ENCODE measurements around the gene MGAT4B. TPM values are rescaled to one million over a fixed set of nuclear protein-coding genes. Genes with fewer than 3 reads are reported as not detected.

Gene MGAT4B
- total and polyA plus RNA-seq, 2 of the 13 experiments (the other 11 are each of a cell fraction or from before 2014, with no cell fraction given): 93.5 to 130 TPM

DNA sequence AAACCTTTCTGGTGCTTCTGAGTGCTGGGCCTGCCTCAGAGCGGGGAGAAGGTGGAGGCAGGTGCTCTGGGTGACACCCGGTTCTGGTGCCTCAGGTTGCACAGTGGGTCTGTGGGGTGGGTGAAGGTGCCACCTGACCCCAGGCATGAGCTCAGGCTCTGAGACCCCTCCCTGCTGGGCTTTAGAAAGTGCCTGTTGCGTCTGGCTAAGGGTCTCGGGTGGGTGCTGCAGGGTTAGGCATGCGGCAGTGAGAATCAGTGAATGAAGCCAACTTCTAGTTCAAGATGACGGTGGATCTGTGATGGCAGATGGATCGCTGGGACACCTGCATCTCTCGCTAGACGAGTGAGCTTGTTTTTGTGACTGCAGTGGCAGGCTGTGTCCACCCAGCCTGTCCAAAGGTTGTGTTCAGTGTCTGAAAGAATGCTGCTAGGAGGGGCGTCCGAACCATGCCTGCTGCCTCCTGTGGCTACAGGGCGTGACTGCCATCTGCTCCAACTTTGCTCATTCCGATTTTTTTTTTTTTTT is 19.1 kb upstream of the MGAT4B start (continued):
- TF ChIP-seq, protein P1, sequence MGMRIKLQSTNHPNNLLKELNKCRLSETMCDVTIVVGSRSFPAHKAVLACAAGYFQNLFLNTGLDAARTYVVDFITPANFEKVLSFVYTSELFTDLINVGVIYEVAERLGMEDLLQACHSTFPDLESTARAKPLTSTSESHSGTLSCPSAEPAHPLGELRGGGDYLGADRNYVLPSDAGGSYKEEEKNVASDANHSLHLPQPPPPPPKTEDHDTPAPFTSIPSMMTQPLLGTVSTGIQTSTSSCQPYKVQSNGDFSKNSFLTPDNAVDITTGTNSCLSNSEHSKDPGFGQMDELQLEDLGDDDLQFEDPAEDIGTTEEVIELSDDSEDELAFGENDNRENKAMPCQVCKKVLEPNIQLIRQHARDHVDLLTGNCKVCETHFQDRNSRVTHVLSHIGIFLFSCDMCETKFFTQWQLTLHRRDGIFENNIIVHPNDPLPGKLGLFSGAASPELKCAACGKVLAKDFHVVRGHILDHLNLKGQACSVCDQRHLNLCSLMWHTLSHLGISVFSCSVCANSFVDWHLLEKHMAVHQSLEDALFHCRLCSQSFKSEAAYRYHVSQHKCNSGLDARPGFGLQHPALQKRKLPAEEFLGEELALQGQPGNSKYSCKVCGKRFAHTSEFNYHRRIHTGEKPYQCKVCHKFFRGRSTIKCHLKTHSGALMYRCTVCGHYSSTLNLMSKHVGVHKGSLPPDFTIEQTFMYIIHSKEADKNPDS (CRISPR knock-in tag; IDR thresholded peaks at IDR 0.05): no peak
- TF ChIP-seq, protein P2, sequence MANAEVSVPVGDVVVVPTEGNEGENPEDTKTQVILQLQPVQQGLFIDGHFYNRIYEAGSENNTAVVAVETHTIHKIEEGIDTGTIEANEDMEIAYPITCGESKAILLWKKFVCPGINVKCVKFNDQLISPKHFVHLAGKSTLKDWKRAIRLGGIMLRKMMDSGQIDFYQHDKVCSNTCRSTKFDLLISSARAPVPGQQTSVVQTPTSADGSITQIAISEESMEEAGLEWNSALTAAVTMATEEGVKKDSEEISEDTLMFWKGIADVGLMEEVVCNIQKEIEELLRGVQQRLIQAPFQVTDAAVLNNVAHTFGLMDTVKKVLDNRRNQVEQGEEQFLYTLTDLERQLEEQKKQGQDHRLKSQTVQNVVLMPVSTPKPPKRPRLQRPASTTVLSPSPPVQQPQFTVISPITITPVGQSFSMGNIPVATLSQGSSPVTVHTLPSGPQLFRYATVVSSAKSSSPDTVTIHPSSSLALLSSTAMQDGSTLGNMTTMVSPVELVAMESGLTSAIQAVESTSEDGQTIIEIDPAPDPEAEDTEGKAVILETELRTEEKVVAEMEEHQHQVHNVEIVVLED (CRISPR knock-in tag; IDR thresholded peaks at IDR 0.05; ENCODE audit: borderline replicate concordance): no peak
- TF ChIP-seq PLRG1 (conservative IDR thresholded peaks at IDR 0.05) (no peak), RXRA (CRISPR knock-in tag; IDR thresholded peaks at IDR 0.05) (peak; percentile 40; the same call in 1 of the 2 replicates), RAD21 (CRISPR knock-in tag; IDR thresholded peaks at IDR 0.05) (peak; percentile 56; the same call in 1 of the 2 replicates), BCL6 (CRISPR knock-in tag; IDR thresholded peaks at IDR 0.05) (peak; percentile 27; the same call in 1 of the 2 replicates), ZNF567 (CRISPR knock-in tag; IDR thresholded peaks at IDR 0.05; ENCODE audit: borderline replicate concordance) (no peak), REL (CRISPR knock-in tag; conservative IDR thresholded peaks at IDR 0.05) (no peak), ZNF605 (CRISPR knock-in tag; IDR thresholded peaks at IDR 0.05) (no peak), ZNF224 (CRISPR knock-in tag; IDR thresholded peaks at IDR 0.05) (no peak), ZSCAN31 (CRISPR knock-in tag; IDR thresholded peaks at IDR 0.05; ENCODE audit: low read depth) (no peak), CC2D1A (CRISPR knock-in tag; IDR thresholded peaks at IDR 0.05) (no peak), RFXANK (CRISPR knock-in tag; IDR thresholded peaks at IDR 0.05) (no peak), ETV5 (CRISPR knock-in tag; IDR thresholded peaks at IDR 0.05; ENCODE audit: borderline replicate concordance) (no peak)
- TF ChIP-seq, protein P3, sequence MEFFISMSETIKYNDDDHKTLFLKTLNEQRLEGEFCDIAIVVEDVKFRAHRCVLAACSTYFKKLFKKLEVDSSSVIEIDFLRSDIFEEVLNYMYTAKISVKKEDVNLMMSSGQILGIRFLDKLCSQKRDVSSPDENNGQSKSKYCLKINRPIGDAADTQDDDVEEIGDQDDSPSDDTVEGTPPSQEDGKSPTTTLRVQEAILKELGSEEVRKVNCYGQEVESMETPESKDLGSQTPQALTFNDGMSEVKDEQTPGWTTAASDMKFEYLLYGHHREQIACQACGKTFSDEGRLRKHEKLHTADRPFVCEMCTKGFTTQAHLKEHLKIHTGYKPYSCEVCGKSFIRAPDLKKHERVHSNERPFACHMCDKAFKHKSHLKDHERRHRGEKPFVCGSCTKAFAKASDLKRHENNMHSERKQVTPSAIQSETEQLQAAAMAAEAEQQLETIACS (CRISPR knock-in tag; IDR thresholded peaks at IDR 0.05): no peak
- TF ChIP-seq, protein P4, sequence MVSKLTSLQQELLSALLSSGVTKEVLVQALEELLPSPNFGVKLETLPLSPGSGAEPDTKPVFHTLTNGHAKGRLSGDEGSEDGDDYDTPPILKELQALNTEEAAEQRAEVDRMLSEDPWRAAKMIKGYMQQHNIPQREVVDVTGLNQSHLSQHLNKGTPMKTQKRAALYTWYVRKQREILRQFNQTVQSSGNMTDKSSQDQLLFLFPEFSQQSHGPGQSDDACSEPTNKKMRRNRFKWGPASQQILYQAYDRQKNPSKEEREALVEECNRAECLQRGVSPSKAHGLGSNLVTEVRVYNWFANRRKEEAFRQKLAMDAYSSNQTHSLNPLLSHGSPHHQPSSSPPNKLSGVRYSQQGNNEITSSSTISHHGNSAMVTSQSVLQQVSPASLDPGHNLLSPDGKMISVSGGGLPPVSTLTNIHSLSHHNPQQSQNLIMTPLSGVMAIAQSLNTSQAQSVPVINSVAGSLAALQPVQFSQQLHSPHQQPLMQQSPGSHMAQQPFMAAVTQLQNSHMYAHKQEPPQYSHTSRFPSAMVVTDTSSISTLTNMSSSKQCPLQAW (CRISPR knock-in tag; IDR thresholded peaks at IDR 0.05): no peak
- TF ChIP-seq, protein P5, sequence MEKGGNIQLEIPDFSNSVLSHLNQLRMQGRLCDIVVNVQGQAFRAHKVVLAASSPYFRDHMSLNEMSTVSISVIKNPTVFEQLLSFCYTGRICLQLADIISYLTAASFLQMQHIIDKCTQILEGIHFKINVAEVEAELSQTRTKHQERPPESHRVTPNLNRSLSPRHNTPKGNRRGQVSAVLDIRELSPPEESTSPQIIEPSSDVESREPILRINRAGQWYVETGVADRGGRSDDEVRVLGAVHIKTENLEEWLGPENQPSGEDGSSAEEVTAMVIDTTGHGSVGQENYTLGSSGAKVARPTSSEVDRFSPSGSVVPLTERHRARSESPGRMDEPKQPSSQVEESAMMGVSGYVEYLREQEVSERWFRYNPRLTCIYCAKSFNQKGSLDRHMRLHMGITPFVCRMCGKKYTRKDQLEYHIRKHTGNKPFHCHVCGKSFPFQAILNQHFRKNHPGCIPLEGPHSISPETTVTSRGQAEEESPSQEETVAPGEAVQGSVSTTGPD (CRISPR knock-in tag; IDR thresholded peaks at IDR 0.05): no peak
- TF ChIP-seq, protein P6, sequence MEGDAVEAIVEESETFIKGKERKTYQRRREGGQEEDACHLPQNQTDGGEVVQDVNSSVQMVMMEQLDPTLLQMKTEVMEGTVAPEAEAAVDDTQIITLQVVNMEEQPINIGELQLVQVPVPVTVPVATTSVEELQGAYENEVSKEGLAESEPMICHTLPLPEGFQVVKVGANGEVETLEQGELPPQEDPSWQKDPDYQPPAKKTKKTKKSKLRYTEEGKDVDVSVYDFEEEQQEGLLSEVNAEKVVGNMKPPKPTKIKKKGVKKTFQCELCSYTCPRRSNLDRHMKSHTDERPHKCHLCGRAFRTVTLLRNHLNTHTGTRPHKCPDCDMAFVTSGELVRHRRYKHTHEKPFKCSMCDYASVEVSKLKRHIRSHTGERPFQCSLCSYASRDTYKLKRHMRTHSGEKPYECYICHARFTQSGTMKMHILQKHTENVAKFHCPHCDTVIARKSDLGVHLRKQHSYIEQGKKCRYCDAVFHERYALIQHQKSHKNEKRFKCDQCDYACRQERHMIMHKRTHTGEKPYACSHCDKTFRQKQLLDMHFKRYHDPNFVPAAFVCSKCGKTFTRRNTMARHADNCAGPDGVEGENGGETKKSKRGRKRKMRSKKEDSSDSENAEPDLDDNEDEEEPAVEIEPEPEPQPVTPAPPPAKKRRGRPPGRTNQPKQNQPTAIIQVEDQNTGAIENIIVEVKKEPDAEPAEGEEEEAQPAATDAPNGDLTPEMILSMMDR (CRISPR knock-in tag; IDR thresholded peaks at IDR 0.05): peak; percentile 67

Measured in HepG2 (cell line).